HTR-8/SVneo (cell line): Measurements from ENCODE around the gene CREBZF.
"Not testable (repeated sequence)": the region's sequence is repeated elsewhere in the genome, so short reads cannot be mapped to it uniquely, and the experiment has no call there.

Experiments
- DNase-seq: peaks from one replicate; pipeline ENCODE4 v3.0.0; 2011; ENCODE audit warnings: low spot score, mixed read lengths; ENCODE audit not compliant: insufficient read length
- FAIRE-seq: peaks from 2 replicates; lab custom pipeline; 2011; peaks lifted over from hg19 to GRCh38; lab: Jason Lieb, UNC

CREBZF gene

DNA sequence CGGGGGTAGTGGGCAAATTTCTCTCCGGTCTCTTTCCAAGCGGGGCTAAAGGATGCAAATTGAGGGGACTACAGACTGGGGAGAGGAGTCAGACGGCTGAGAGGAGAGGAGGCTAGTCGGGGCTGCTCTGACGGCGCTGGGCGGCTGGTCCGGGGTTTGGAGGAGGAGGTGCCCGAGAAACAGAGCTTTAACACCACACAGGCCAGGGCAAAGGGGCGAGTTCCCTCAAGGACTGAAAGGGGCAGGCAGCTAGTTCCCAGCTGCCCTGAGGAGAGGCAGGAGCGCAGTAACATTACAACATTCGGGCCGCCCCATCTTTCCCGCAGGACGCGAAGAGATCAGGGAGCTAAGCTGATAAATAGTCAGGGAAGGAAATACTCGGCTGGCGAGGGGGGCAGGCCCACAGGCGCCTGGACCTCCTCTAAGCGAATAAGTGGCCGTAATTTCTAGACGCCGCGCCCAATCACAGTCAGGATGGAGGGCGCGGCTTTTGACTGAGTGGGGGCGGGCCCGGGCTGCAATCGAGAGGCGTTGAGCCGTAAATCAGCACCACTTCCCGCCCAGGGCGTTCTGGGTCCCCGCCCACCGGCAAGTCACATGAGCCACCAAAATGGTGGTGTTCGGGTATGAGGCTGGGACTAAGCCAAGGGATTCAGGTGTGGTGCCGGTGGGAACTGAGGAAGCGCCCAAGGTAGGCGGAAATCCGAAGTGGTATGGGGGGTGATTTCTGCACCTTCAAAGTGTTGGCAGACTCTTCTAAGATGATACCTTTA, 36.7 kb downstream of the CREBZF start, which contains the start of gene TMEM126B:
Gene TMEM126B (plus strand): TSS at position 596 of the 773 bp plus-strand sequence. CDS start 15 bp downstream, at position 611.
- FAIRE-seq (peak; percentile 98), DNase-seq (peak; percentile 94)

DNA sequence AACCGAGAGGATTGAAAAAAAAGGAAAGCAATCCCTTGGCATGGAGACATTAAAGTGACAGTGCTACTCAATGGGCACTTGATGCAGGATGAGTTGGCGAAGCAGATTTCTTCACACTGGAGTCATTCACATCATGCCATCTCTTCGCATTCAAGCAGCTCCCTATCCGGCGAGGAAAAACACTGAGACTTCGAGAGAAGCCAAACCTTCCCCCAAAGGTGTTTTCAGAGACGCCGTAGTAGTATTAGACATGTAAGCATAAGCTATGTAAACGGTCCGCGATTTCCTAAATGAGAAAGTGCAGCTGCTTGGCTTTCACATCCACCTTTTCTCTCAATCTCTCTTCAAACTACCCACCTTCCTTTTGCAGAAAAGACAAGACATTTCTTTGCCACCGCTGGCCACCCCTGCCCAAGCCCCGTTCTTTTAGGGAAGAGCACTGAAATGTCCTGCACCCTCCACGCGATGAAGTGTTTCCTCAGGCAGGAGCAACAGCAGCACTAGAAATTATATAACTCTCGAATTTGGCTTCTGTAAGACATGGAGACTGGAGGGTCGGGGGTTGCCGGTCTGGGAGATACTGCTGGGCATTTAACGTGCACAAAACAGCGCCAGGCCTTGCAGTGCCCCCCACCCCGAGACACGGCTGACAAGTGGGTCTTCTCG, 37.5 kb downstream of the CREBZF start, which contains the start of gene DLG2:
Gene DLG2 (minus strand): TSS at position 13 of the 666 bp plus-strand sequence.
- FAIRE-seq (peak; percentile 9), DNase-seq (peak; percentile 28)

DNA sequence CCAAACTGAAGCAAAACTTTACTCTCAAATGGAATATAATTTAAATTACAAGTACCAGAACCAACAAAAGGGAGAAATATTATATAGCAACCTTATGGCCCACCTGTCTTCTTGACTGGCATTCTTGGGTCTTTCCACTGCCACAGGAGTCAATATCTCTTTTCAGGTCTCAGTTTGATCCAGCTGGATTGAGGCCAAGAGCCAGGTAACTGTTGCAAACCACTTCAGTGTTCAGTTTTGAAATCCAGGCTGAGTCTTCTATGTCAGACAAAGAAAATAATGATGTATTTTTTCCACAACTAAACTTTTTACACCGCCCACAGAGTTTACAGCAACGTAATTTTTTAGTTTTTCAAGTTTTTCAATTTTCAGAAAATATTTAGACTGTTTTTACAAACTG, 38.4 kb downstream of the CREBZF start:
- no peak for DNase-seq
- FAIRE-seq = no peak

GRCh38 chr11:85620256-85620655, 44.7 kb downstream of the CREBZF start:
- peak; percentile 4 for FAIRE-seq
- DNase-seq = no peak

- FAIRE-seq (no peak), DNase-seq (no peak)
These were observed 45.4 kb downstream of the CREBZF start for GRCh38 chr11:85619499-85619898.

DNA sequence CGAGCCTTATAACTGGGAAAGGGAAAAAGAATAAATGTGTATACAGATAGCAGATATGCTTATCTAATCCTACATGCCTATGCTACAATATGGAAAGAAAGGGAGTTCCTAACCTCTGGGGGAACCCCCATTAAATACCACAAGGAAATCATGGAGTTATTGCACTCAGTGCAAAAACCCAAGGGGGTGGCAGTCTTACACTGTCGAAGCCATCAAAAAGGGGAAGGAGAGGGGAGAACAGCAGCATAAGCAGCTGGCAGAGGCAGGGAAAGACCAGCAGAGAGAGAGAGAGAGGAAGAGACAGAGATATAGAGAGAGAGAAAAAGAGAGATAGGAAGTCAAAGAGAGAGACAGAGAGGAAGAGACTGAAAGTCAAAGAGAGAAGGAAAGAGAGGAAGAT, 53.3 kb downstream of the CREBZF start:
- not testable (repeated sequence) for DNase-seq, FAIRE-seq
